HG03378 (cell line): ENCODE results near the gene ST6GAL1.
A peak's percentile ranks its signal among the peaks of the same experiment; 100 is the strongest.
"Not testable (repeated sequence)": the region's sequence is repeated elsewhere in the genome, so short reads cannot be mapped to it uniquely, and the experiment has no call there.

ENCODE experiments used
- ATAC-seq: cut with Tn5 transposase; IDR thresholded peaks from one replicate; pipeline ENCODE4 v1.9.1; 2021; ENCODE audit warnings: mild to moderate bottlenecking, moderate library complexity; ENCODE audit not compliant: unreplicated experiment

Gene ST6GAL1

DNA sequence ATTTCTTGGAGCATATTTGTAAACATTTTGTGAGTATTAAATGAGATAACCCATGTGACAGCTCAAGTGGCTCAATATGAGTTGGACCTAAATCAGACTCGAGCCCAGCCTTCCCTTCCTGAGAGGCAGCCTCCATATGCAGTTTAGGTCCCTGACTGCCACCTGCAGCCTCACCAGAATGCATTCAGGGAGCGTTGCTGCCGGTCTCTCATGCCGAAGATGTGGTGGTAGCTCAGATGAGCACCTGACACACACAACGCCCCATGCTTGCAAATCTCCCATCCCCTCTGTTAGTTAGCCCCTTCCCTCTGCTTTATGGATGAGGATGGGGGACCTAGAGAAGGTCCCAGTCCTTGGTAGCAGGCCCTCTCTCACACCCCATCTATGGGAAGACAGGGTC is 9.2 kb downstream of the ST6GAL1 start:
- ATAC-seq, result no peak

DNA sequence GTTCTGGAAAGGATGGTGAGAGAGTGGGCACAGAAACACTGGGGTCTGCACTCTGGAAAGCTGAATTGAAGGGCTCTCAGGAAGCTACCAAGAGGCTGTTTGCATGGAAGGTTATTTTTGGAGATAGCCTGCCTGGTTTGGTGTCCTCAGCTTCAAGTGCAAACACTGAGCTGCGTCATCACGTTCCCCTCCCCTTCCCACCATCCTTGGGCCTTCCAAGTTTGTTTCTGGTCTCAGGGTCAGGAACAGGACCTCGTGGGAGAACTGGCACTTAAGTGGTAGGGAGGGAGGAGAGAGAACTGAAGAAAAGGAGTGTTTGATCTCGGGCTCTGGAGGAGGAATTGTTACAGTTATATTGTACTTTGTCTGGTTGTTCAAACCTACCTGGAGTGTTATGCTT is 10.6 kb downstream of the ST6GAL1 start:
- no peak for ATAC-seq

DNA sequence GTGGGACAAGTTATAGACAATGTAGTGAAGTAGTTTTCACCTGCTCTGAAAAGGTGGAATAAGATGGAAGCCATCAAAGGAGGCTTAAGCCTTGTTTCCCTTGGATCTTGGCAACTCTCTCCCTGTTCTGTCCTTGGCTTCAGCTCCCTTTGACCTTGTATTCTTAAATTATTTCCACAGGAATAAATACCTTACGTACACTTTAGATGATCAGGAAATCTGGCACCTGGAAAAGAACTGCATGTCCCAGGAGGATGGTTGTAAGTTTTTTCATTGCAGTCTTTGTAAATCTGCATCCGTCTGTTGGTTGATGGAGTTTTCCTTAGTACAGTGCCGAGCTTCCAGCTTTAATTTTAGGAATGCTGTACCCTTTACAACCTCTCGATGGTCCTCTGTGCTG is 11.8 kb downstream of the ST6GAL1 start:
- no peak for ATAC-seq

DNA sequence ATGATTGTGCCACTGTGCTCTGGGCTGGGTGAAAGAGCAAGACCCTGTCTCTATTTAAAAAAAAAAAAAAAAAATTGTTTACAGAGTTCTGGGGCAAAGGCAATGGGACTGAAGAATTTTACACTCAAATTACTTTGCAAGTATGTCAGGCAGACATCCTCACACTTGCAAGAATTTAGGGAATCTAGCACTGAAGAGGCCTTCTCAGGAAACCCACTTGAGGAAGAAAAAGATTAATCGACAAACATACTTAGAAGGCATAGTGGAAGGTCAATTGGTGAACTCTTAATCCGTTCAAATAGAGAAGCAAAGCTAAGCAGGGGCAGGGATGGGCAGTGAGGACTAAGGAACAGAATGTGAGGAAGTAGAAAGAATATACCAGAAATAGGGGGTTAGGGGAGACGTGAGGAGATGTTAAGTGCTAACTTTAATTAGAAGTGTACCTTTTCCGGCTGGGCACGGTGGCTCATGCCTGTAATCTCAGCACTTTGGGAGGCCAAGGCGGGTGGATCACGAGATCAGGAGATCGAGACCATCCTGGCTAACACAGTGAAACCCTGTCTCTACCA is 15.0 kb downstream of the ST6GAL1 start:
- ATAC-seq, result no peak

DNA sequence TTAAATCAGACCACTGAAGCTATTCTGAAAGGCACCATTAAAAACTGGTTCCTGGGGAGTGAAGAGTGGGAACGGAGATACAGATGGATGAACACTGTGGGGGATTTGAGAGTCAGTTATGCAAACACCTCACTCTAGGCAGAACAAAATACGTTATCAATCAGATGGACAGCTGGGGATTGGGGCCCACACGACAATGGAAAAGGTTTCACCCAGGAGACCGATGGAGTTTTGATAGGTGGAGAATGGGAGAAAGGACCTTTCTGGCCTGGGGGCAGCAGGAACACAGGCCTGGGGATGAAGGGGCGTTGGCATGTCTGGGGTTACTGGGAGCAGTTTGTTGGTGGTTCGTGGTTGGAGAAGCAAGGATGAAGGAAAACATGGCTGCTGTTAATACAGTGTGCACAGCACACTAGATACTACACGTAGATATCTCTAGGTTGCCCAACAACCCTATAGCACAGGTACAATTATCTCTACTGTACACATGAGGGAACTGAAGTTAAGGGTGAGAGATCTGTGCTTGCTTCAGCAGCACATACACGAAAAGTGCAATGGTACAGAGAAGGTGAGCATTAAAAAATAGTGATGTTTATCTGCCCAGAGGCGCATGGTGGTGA is 16.5 kb downstream of the ST6GAL1 start:
- peak; percentile 76 for ATAC-seq

DNA sequence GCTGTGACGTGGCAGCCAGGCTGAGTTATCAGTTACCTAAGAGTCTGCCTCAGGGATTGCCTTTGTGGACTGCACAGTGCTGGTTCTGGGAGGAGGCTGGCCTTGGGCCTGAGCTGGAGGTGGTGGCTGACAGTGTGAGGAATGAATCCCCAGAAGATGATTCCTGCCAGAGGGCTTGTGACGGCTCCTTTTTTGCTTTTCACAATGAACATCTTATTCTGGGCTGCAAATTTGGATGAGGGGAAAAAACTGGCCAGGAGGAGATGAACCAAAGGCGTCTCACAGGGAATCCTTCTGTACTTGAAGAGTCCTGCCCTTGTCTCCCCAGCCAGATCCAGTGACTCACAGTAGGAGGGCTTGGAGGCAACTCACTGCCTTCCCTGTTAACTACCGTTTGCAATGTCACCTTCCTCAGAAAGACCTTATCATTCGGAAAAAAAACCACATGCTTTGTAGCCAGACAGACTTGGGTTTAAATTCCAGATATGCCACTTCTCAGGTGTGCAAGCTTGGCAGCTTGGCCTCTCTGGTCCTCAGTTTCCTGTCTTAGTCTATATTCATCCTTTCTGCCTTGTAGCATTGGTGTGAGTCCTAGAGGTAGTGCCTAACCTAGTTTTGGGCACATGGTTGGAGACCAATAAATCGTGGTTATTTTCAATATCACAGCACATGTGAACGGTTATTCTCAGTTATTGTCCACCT is 19.1 kb downstream of the ST6GAL1 start:
- no peak for ATAC-seq

DNA sequence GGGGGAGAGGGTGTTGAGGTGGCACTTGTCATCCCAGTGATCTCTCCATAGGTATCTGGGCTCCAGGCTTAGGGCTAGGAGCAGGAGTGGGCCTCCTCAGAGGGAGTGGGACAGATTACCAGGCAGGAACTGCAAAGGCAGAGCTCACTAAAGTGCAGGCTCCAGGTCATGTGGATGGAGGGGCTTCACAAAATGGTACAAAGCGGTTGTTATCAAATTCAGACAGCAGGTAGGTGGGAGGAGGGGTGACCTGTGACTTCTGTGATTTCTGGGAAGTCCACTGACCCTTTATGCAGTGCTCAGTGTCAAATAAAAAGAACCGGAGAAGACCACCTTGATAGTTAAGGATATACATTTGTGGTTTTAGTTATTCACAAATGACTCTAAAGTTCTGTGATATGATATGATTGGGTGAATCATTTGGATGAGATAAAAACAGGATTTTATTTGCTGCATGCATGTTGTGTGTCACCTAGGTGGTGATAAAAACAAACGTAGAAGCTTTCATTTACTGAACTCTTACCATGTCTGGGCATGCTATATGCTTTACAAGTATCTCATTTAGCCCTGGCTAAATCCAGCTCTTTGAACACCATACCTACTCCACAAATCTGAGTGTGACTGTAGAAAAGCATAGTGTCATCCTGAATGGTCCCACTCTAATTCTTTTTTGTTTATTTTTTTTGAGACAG is 20.2 kb downstream of the ST6GAL1 start:
- no peak for ATAC-seq

DNA sequence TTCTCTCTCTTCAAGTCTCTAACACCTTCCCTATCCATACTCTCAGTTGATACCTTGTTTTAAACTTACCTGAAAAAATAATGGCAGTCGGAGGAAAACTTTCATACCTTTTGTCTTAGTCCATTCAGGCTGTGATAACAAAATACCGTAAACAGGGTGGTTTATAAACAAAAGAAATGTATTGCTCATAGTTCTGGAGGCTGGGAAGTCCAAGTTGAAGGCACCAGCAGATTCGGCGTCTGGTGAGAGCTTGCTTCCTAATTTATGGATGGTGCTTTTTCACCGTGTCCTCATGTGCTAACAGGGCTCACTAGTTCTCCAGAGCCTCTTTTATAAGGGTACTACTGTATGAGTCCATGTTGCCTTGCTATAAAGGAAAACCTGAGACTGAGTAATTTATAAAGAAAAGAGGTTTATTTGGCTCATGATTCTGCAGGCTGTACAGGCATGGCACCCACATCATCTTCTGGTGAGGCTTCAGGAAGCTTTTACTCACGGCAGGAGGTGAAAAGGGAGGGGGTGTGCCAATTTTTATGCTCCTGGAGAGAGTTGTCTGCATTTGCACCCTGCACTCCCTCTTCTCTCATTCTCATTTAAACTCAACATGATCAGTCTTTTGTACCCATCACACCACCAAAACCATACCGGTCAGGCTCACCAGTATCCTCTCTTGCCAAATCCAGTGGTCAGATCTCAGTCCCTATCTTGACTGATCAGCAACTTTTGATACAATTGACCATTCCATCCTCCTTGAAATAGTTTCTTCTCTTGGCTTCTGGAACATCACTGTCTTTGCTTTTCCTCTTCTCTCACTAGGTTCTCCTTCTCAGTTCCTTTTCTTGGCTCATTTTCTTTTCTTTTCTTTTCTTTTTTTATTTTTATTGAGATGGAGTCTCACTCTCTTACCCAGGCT is 21.6 kb downstream of the ST6GAL1 start:
- ATAC-seq, result no peak

DNA sequence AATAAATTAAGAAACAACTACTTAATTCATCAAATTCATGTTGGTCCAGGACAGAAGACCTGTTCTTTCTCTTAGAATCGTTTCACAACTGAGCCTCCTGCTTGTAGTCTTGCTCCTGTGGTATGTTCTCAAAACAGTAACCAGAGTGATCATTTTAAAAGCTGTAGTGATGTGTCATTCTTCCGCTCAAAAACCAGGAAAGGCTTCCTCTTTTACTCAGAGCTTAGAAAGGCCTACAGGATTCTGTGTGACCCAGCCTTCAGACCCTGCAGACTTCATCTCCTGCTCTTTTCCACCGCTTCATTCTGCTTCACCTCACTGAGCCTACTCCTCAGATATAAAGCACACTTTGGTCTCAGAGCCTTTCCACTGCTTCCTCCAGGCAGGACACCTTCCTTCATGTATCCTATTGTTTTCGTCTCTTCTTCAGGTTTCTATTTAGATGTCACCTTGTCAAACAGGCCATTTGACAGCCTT is 22.7 kb downstream of the ST6GAL1 start:
- peak; percentile 53 for ATAC-seq

DNA sequence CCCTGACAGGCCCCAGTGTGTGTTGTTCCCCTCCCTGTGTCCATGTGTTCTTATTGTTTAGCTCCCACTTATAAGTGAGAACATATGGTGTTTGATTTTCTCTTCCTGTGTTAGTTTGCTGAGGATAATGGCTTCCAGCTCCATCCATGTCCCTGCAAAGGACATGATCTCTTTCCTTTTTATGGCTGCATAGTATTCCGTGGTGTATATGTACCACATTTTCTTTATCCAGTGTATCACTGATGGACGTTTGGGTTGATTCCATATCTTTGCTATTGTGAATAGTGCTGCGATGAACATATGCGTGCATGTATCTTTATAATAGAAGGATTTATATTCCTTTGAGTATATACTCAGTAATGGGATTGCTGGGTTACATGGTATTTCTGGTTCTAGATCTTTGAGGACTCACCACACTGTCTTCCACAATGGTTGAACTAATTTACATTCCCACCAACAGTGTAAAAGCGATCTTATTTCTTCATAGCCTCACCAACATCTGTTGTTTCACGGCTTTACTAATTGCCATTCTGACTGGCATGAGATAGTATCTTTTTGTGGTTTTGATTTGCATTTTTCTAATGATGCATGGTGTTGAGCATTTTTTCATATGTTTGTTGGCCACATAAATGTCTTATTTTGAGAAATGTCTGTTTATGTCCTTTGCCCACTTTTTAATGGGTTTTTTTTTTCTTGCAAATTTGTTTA is 23.8 kb downstream of the ST6GAL1 start:
- not testable (repeated sequence) for ATAC-seq

DNA sequence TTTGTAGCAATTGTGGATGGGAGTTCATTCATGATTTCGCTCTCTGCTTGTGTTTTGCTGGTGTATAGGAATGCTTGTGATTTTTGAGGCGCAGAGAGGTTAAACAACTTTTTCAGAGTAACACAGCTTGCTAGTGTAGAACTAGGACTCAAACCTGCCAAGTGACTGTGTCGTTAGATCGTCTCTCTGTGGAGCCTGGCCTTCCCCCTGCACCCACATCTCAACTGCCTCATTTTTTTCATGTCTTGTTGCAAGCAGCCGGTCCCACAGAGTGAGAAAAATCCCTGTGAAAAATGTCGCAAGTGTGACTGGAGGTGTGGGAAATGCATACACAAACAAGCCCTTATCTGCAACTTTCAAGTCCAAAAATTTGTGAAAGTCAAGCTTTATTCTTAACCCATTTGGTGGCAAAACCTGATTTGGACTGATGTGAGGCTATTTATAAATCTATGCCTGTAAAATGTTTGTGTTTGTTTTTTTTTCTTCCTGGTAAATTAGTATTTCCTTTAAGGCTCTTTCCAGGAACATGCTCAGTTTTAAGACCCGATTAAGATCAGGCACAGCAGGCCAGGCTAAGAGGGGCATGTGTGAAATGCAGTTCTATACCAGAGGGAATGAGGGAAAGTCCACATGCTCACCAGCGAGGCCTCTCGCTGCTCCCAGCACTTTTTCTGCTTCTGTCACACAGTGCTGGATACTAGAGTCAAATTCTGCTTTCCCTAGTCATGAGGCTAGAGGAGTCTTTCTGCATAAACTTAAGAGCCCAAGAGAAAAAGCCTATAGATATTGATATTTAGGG is 25.8 kb downstream of the ST6GAL1 start:
- ATAC-seq, result no peak

DNA sequence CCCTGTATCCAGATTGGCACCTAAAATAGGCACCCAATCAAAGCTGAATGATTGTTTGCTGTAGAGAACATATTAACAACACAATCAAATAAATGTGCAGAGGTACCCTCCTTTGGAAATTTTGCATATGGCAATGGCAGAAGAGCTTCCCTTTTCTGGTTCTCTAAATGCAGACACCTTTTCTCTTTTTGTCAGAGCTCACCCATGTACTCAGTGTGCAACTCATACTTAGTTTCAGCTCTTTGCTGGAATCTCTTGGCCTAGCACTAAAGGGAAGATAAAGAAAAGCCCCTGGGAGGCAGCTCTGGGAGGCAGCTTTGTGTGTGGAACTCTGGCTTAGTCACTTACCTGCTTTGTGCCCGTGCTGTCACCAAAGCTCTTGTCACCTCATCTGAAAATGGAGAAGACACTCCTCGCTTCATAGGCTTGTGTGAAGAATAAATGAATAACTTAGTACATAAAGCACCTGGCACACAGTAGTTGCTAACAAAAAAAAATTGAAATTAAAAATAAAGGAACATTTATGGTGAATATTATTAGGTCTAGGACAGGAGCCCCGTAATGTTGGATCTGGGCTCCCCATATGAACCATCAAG is 28.8 kb downstream of the ST6GAL1 start:
- no peak for ATAC-seq

DNA sequence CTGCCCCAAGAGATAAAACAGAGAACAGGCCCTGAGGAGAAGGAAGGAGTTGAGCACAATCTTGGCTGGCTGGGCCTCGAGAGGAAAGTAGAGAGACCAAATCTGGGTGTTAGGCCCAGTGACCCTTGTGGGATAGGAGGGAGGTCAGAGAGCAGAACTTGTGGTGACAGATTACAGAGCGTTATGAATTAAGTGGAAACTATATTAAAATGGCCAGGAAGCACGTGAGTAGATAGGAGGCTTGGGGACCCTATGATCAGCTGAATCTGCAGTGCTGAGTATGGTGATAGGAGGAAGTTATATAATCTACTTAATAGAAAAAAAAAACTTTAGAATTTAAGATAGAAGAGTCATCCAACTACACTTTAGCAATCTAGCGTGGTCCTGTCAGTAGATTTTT is 30.0 kb downstream of the ST6GAL1 start:
- no peak for ATAC-seq

DNA sequence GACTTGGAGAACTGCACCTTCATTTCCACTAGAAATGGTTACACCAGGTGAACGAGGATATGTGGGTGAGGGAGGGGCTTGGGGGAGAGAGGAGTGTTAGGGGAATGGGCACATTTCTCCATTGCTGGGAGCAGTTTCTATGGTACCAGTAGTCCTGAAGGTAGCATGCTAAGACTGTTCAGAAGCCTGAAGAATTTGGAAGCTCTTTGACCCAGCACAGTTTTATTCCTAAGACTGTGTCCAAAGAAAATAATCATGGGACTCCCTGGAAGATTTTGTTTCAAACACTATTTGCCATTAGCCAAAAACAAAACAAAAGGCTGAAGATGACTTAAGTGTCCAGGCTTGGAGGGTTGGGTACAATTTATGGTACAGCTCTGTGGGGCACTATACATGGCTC is 32.1 kb downstream of the ST6GAL1 start:
- ATAC-seq, result no peak

DNA sequence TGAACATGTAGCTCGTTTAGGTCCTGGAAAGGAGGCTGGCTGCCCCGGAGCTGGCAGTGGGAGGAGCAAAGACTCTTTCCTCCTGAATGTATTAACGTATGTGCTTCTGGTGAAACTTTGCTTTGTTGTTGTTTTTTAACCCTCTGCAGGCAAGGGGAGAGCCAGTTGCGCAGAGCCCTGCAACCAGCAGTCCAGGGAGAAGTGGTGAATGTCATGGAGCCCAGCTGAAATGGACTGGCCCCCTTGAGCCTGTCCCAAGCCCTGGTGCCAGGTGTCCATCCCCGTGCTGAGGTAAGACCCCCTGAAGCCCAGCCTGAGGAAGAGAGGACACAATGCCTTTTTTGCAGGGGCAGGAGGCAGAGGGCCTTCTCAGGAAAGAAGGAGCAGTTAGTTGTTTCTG is 33.3 kb downstream of the ST6GAL1 start:
- no peak for ATAC-seq

DNA sequence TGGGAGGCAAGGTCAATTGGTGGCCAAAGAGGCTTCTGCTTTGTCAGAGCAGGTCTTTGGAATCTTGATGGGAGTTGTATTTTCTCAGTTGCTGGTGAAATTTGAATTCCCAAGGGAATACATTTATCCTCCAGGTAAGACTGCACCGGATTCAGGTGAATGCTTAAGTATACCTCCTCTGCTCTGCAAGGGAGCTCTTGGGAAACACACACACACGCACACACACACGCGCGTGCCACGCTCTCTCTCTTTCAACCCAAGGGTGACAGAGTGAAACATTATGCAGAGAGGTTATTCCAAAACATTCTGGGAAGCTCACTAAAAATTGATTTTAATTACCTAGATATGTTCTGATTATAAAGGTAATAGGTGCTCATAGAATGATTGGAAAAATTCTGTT is 33.7 kb downstream of the ST6GAL1 start:
- ATAC-seq, result no peak

DNA sequence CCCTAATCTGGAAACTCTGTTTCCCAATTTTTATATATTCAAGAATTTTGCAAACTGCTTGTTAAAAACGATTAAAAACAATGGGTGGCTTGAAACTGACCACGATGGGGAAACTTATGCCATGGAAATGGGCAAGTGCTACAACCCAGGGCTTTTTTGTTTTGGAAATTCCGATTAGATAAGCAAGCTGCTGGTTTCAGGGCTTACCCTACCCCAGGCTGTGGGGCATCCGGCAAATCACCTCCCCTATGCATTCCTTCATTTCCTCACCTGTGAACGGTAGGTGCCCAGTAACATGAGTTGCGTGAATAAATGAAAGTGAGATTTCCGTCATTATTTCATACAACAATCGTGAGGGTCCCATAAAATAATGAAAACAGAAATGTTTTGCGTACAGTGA is 34.3 kb downstream of the ST6GAL1 start:
- ATAC-seq, result no peak

DNA sequence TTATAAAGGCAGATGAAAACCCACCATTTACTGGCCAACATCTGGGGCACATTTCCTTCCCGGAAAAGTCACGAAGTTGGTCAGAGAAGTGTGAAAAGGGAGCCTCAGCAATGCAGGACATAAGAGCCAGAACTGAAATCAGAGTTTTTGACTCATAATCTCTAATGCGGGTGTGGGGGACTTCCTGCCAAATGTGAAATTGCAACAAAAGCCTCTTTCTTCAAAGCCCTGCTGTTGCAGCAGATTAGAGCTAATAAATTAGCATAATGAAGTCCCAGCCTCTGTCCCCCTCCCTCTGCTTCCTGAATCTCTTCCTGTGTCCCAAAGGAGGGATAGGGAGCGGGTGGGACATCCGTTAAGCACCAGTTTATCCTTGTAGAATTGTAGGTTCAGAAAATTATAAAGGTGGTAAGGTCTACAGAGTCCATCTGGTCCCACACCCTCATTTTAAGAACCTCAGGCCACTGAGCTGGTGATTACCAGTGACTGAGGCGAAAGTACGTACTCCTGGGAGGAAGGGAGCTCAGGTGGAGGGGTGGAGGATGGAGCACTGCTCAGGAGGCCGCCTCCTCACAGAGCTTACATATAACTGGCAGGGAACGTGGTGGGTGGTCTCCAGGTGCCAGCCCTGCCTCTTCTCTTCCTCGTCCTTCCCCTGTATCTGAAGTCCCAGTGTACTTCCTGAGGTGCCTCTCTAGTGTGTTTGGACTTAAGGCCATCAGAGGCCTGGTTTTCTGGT is 35.0 kb downstream of the ST6GAL1 start:
- peak; percentile 48 for ATAC-seq
